Measurements from ENCODE around the gene ESR1. TPM values are rescaled to one million over a fixed set of nuclear protein-coding genes. Genes with fewer than 3 reads are reported as not detected.

Gene ESR1
- total and polyA plus RNA-seq, 2 donors (not counting 3 experiments of a cell fraction or from before 2014, with no cell fraction given): 0.01 TPM; not detected in 1

DNA sequence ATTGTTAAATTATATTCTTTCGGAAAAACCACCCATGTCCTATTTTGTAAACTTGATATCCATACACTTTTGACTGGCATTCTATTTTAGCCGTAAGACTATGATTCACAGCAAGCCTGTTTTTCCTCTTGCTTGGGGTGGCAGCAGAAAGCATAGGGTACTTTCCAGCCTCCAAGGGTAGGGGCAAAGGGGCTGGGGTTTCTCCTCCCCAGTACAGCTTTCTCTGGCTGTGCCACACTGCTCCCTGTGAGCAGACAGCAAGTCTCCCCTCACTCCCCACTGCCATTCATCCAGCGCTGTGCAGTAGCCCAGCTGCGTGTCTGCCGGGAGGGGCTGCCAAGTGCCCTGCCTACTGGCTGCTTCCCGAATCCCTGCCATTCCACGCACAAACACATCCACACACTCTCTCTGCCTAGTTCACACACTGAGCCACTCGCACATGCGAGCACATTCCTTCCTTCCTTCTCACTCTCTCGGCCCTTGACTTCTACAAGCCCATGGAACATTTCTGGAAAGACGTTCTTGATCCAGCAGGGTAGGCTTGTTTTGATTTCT, 2.1 kb upstream of the ESR1 start:
- ChIA-PET POLR2A (no interaction called here), CTCF (no interaction called here)
- dilution Hi-C loops (cut with MboI; ENCODE audit: extremely low pct_ligation_motif_present, low sequenced_read_pairs) (no loop called here), intact Hi-C loops (cut with micrococcal nuclease) (no loop called here)
- Histone ChIP-seq H2AFZ (ENCODE audit: low read depth, low read length) (no peak overlapping the region), H3K9ac (replicated peaks; ENCODE audit: extremely low read depth, insufficient read depth, low read length) (no peak overlapping the region), H3K36me3 (ENCODE audit: control insufficient read depth in 2 of 2, extremely low read depth in 1 of 2, insufficient read depth in 2 of 2, low read length in 2 of 2) (no peaks in the 10 kb centered on the region), H3K9me1 (replicated peaks; ENCODE audit: control insufficient read depth, extremely low read depth, insufficient read depth, low read length) (no peaks in the 10 kb centered on the region), H3K4me3 (replicated peaks in 1 of 3; ENCODE audit: insufficient read depth in 1 of 3, low read depth in 1 of 3, low read length in 3 of 3) (no peak overlapping the region), H3K9me3 (replicated peaks; ENCODE audit: control insufficient read depth, insufficient read depth, low read length) (no peaks in the 10 kb centered on the region), H3K27me3 (ENCODE audit: control insufficient read depth in 2 of 2, insufficient read depth in 2 of 2, low read length in 2 of 2) (peaks cover 48 to 63% of the 10 kb centered on the region in 2 experiments), H3K4me1 (ENCODE audit: control insufficient read depth, extremely low read depth, insufficient read depth, low read length) (peaks cover 11% of the 10 kb centered on the region), H4K20me1 (replicated peaks; ENCODE audit: control insufficient read depth, extremely low read depth, insufficient read depth, low read length) (no peaks in the 10 kb centered on the region), H3K27ac (ENCODE audit: insufficient read depth, low read depth, low read length) (no peak overlapping the region), H3K4me2 (ENCODE audit: insufficient read depth, low read length) (no peak overlapping the region), H3K79me2 (ENCODE audit: control insufficient read depth, insufficient read depth, low read length) (no peaks in the 10 kb centered on the region)
- FAIRE-seq (no peak), DNase-seq (ENCODE audit: low read depth, low spot score) (no peak)
- TF ChIP-seq FOS (IDR thresholded peaks at IDR 0.05; ENCODE audit: borderline replicate concordance, insufficient read depth, low read length) (no peak), EZH2 (IDR thresholded peaks at IDR 0.05; ENCODE audit: borderline replicate concordance, low read depth, low read length, severe bottlenecking) (no peak), MAX (IDR thresholded peaks at IDR 0.05; ENCODE audit: insufficient read depth, insufficient read length) (no peak), POLR2AphosphoS5 (IDR thresholded peaks at IDR 0.05; ENCODE audit: insufficient read depth, low read depth, low read length) (no peak)
- BruUV-seq (replicated peaks): no TSS peak

- no peak for DNase-seq (ENCODE audit: low read depth, low spot score)
Measured at GRCh38 chr6:151806757-151807512, 547 bp upstream of the ESR1 start.

More at GRCh38 chr6:151806757-151807512, 547 bp upstream of the ESR1 start:
- no peak for FAIRE-seq
- Histone ChIP-seq H3K4me2 (ENCODE audit: insufficient read depth, low read length) (peak overlapping the region; percentile 33), H3K9me3 (replicated peaks; ENCODE audit: control insufficient read depth, insufficient read depth, low read length) (no peaks in the 10 kb centered on the region), H3K79me2 (ENCODE audit: control insufficient read depth, insufficient read depth, low read length) (no peaks in the 10 kb centered on the region), H3K4me3 (replicated peaks in 1 of 3; ENCODE audit: insufficient read depth in 1 of 3, low read depth in 1 of 3, low read length in 3 of 3) (no peak overlapping the region), H3K36me3 (ENCODE audit: control insufficient read depth in 2 of 2, extremely low read depth in 1 of 2, insufficient read depth in 2 of 2, low read length in 2 of 2) (no peaks in the 10 kb centered on the region), H2AFZ (ENCODE audit: low read depth, low read length) (no peak overlapping the region), H3K27me3 (ENCODE audit: control insufficient read depth in 2 of 2, insufficient read depth in 2 of 2, low read length in 2 of 2) (peaks cover 51 to 73% of the 10 kb centered on the region in 2 experiments), H3K27ac (ENCODE audit: insufficient read depth, low read depth, low read length) (no peak overlapping the region), H3K9me1 (replicated peaks; ENCODE audit: control insufficient read depth, extremely low read depth, insufficient read depth, low read length) (no peaks in the 10 kb centered on the region), H4K20me1 (replicated peaks; ENCODE audit: control insufficient read depth, extremely low read depth, insufficient read depth, low read length) (no peaks in the 10 kb centered on the region), H3K4me1 (ENCODE audit: control insufficient read depth, extremely low read depth, insufficient read depth, low read length) (peaks cover 11% of the 10 kb centered on the region), H3K9ac (replicated peaks; ENCODE audit: extremely low read depth, insufficient read depth, low read length) (no peak overlapping the region)
- ChIA-PET POLR2A (no interaction called here), CTCF (interaction anchor here (0.9 kb wide), 1 partner anchor 41 kb away, joined by 3 read pairs; no protein-coding TSS in a partner anchor)
- intact Hi-C loops (cut with micrococcal nuclease): no loop called here
- dilution Hi-C loops (cut with MboI; ENCODE audit: extremely low pct_ligation_motif_present, low sequenced_read_pairs): no loop called here
- BruUV-seq (replicated peaks): no TSS peak
- TF ChIP-seq FOS (IDR thresholded peaks at IDR 0.05; ENCODE audit: borderline replicate concordance, insufficient read depth, low read length) (no peak), MYC (IDR thresholded peaks at IDR 0.05; ENCODE audit: low read depth, low read length) (no peak), GATA2 (IDR thresholded peaks at IDR 0.05; ENCODE audit: insufficient read depth, insufficient read length, low read depth, low read length) (no peak), EZH2 (IDR thresholded peaks at IDR 0.05; ENCODE audit: borderline replicate concordance, low read depth, low read length, severe bottlenecking) (no peak), MAX (IDR thresholded peaks at IDR 0.05; ENCODE audit: insufficient read depth, insufficient read length) (no peak), JUN (IDR thresholded peaks at IDR 0.05; ENCODE audit: borderline replicate concordance, insufficient read depth, insufficient read length, low read depth) (no peak), POLR2A (IDR thresholded peaks at IDR 0.05; ENCODE audit: low read depth, low read length) (no peak), POLR2AphosphoS5 (IDR thresholded peaks at IDR 0.05; ENCODE audit: insufficient read depth, low read depth, low read length) (no peak)
- TF ChIP-seq, protein P1, sequence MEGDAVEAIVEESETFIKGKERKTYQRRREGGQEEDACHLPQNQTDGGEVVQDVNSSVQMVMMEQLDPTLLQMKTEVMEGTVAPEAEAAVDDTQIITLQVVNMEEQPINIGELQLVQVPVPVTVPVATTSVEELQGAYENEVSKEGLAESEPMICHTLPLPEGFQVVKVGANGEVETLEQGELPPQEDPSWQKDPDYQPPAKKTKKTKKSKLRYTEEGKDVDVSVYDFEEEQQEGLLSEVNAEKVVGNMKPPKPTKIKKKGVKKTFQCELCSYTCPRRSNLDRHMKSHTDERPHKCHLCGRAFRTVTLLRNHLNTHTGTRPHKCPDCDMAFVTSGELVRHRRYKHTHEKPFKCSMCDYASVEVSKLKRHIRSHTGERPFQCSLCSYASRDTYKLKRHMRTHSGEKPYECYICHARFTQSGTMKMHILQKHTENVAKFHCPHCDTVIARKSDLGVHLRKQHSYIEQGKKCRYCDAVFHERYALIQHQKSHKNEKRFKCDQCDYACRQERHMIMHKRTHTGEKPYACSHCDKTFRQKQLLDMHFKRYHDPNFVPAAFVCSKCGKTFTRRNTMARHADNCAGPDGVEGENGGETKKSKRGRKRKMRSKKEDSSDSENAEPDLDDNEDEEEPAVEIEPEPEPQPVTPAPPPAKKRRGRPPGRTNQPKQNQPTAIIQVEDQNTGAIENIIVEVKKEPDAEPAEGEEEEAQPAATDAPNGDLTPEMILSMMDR (IDR thresholded peaks at IDR 0.05; ENCODE audit: extremely low read depth in 1 of 2, insufficient read depth in 1 of 2, low read depth in 1 of 2, low read length in 2 of 2): no peak
